SU-DHL-6 (cell line): ENCODE results near the gene GRIK4.

Experiments used
- EZH2phosphoT487 ChIP-seq: fragments of 200-600 bp; sonication (generic), shearing (Covaris generic); conservative IDR thresholded peaks from 2 replicates; pipeline ENCODE4 v1.6.1; 2018; ENCODE audit warnings: mild to moderate bottlenecking, antibody characterized with exemption, low read length, moderate library complexity, mixed read lengths
- TF ChIP-seq, protein P1 (sequence below): fragments of 200-600 bp; sonication (generic); IDR thresholded peaks from one replicate; pipeline ENCODE4 v1.5.1; 2017; ENCODE audit warnings: antibody characterized with exemption, mild to moderate bottlenecking, low read length, moderate library complexity; ENCODE audit not compliant: insufficient read depth, poor library complexity, severe bottlenecking

GRCh38 chr11:120522021-120522420, 10.5 kb downstream of the GRIK4 start:
- TF ChIP-seq, protein P1, sequence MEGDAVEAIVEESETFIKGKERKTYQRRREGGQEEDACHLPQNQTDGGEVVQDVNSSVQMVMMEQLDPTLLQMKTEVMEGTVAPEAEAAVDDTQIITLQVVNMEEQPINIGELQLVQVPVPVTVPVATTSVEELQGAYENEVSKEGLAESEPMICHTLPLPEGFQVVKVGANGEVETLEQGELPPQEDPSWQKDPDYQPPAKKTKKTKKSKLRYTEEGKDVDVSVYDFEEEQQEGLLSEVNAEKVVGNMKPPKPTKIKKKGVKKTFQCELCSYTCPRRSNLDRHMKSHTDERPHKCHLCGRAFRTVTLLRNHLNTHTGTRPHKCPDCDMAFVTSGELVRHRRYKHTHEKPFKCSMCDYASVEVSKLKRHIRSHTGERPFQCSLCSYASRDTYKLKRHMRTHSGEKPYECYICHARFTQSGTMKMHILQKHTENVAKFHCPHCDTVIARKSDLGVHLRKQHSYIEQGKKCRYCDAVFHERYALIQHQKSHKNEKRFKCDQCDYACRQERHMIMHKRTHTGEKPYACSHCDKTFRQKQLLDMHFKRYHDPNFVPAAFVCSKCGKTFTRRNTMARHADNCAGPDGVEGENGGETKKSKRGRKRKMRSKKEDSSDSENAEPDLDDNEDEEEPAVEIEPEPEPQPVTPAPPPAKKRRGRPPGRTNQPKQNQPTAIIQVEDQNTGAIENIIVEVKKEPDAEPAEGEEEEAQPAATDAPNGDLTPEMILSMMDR: no peak
- no peak for TF ChIP-seq EZH2phosphoT487
